ENCODE data around the gene KCTD17.

- TF ChIP-seq, protein P1, sequence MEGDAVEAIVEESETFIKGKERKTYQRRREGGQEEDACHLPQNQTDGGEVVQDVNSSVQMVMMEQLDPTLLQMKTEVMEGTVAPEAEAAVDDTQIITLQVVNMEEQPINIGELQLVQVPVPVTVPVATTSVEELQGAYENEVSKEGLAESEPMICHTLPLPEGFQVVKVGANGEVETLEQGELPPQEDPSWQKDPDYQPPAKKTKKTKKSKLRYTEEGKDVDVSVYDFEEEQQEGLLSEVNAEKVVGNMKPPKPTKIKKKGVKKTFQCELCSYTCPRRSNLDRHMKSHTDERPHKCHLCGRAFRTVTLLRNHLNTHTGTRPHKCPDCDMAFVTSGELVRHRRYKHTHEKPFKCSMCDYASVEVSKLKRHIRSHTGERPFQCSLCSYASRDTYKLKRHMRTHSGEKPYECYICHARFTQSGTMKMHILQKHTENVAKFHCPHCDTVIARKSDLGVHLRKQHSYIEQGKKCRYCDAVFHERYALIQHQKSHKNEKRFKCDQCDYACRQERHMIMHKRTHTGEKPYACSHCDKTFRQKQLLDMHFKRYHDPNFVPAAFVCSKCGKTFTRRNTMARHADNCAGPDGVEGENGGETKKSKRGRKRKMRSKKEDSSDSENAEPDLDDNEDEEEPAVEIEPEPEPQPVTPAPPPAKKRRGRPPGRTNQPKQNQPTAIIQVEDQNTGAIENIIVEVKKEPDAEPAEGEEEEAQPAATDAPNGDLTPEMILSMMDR (IDR thresholded peaks at IDR 0.05 in 8 of 11, conservative IDR thresholded peaks at IDR 0.05 in 3 of 11) = no peak
- no peak for TF ChIP-seq POLR2AphosphoS5 (IDR thresholded peaks at IDR 0.05)
Measured at GRCh38 chr22:37009490-37009889, 42.1 kb upstream of the KCTD17 start.
